ENCODE results near the gene SLC27A5. TPM values are rescaled to one million over a fixed set of nuclear protein-coding genes. Genes with fewer than 3 reads are reported as not detected.

SLC27A5 gene
- total RNA-seq, 2 donors from 2014 or later, result 6.6 to 20.7 TPM

- TF ChIP-seq POLR2A (IDR thresholded peaks at IDR 0.05) (no peak), CTCF (IDR thresholded peaks at IDR 0.05) (no peak), POLR2AphosphoS5 (IDR thresholded peaks at IDR 0.05) (no peak)
- Histone ChIP-seq H3K4me3 (no peak overlapping the region), H3K27me3 (replicated peaks; ENCODE audit: insufficient read depth) (no peaks in the 10 kb centered on the region), H3K4me1 (replicated peaks) (no peaks in the 10 kb centered on the region), H3K27ac (no peak overlapping the region), H3K9me3 (no peaks in the 10 kb centered on the region), H3K36me3 (no peaks in the 10 kb centered on the region)
- no peak for DNase-seq (ENCODE audit: low spot score)
- intact Hi-C loops (cut with DNase I), result no loop called here
- WGBS, result 88% methylated on average over 3 of the region's 3 CpGs
Observed at GRCh38 chr19:58529405-58529804, 17.6 kb upstream of the SLC27A5 start.

DNA sequence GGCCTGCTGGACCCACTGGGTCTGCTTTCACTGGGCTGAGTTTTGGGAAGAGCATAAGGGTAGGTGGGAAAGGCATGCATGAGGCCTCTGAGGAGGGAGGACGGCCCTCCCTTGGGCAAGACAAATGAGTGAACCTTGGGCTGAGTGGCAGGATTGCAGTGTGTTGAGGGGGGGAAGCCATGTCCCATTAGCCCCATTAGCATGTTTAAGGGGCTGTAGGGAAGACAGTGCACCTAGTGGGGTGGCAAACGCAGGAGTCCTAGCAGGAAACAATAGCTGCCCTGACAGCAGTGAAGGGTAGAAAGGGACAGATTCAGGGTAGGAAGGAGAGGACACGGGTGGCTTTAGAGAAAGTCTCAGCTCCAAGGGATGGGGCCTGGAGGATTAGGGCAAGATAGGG, 10.9 kb upstream of the SLC27A5 start:
- H3K27me3 ChIP-seq (replicated peaks; ENCODE audit: insufficient read depth), result no peaks in the 10 kb centered on the region
- peaks cover 10% of the 10 kb centered on the region for H3K4me1 ChIP-seq (replicated peaks)
- no peak for DNase-seq (ENCODE audit: low spot score)
- no peaks in the 10 kb centered on the region for H3K36me3 ChIP-seq
- TF ChIP-seq CTCF (IDR thresholded peaks at IDR 0.05) (no peak), POLR2AphosphoS5 (IDR thresholded peaks at IDR 0.05) (no peak), POLR2A (IDR thresholded peaks at IDR 0.05) (no peak)
- WGBS, result 99% methylated on average over 3 of the region's 3 CpGs
- H3K9me3 ChIP-seq, result no peaks in the 10 kb centered on the region
- no peak overlapping the region for H3K27ac ChIP-seq
- no peak overlapping the region for H3K4me3 ChIP-seq
- intact Hi-C loops (cut with DNase I), result no loop called here

DNA sequence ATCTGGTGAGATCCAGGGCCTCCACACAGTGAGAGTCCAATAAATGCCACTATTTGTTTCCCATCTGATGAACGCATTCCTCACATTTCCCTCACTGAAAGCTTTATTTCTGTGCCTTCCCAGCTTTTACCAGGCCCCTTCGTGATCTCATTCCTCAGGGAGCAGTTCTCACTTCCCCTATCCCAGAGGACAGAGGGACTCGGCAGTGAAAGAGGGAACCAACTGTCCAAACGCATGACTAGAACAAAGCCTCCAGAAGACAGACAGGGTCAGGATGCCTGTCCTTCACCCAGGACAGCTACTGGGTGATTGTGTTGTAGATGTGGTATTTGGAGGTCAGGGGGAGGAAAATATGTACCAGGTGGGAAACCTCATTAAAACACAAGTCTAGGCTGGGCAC, 9.9 kb upstream of the SLC27A5 start:
- Histone ChIP-seq H3K27ac (no peak overlapping the region), H3K9me3 (no peaks in the 10 kb centered on the region), H3K36me3 (peaks cover 0 to 8% of the 10 kb centered on the region in 2 donors), H3K27me3 (replicated peaks; ENCODE audit: insufficient read depth) (no peaks in the 10 kb centered on the region), H3K4me3 (no peak overlapping the region), H3K4me1 (replicated peaks) (peaks cover 10% of the 10 kb centered on the region)
- intact Hi-C loops (cut with DNase I), result no loop called here
- no peak for DNase-seq (ENCODE audit: low spot score)
- TF ChIP-seq POLR2AphosphoS5 (IDR thresholded peaks at IDR 0.05) (no peak), CTCF (IDR thresholded peaks at IDR 0.05) (no peak), POLR2A (IDR thresholded peaks at IDR 0.05) (no peak)
- 59% methylated on average over 4 of the region's 4 CpGs for WGBS

- Histone ChIP-seq H3K4me3 (peak overlapping the region; percentile 82), H3K27me3 (replicated peaks; ENCODE audit: insufficient read depth) (no peaks in the 10 kb centered on the region), H3K9me3 (no peaks in the 10 kb centered on the region), H3K4me1 (replicated peaks) (peaks cover 10% of the 10 kb centered on the region), H3K36me3 (peaks cover 0 to 15% of the 10 kb centered on the region in 2 donors), H3K27ac (peak overlapping the region; percentile 94 to 97)
- no peak for TF ChIP-seq POLR2AphosphoS5 (IDR thresholded peaks at IDR 0.05)
- no peak for TF ChIP-seq POLR2A (IDR thresholded peaks at IDR 0.05)
- intact Hi-C loops (cut with DNase I), result no loop called here
- WGBS, result 10% methylated on average over 7 of the region's 7 CpGs
- DNase-seq (ENCODE audit: low spot score), result no peak
Observed at GRCh38 chr19:58520257-58520599, 8.4 kb upstream of the SLC27A5 start.

- H3K4me3 ChIP-seq, result peak within 1 kb of the TSS; percentile 82
- H3K36me3 ChIP-seq, result peaks cover 0 to 15% of the 10 kb centered on the region in 2 donors
- H3K27ac ChIP-seq, result peak within 1 kb of the TSS; percentile 94 to 97
- WGBS, result under 1% methylated on average over 74 of the region's 87 CpGs
- peaks cover 10% of the 10 kb centered on the region for H3K4me1 ChIP-seq (replicated peaks)
- TF ChIP-seq POLR2A (IDR thresholded peaks at IDR 0.05), result peak; percentile 44
- peak; percentile 96 for TF ChIP-seq POLR2AphosphoS5 (IDR thresholded peaks at IDR 0.05)
- peak; percentile 71 to 92 (median 82) for TF ChIP-seq CTCF (IDR thresholded peaks at IDR 0.05)
- H3K27me3 ChIP-seq (replicated peaks; ENCODE audit: insufficient read depth), result no peaks in the 10 kb centered on the region
- DNase-seq (ENCODE audit: low spot score), result peak; percentile 89
- intact Hi-C loops (cut with DNase I), result loop anchor here (1.0 kb wide), 1 partner anchor 25 kb away; the partner anchor contains the start of gene TRIM28
- H3K9me3 ChIP-seq, result no peaks in the 10 kb centered on the region
Observed at GRCh38 chr19:58519355-58520256, 7.8 kb upstream of the SLC27A5 start, which contains the start of gene ZBTB45. TSS of gene ZBTB45 (minus strand) at chr19:58519810. CDS start at chr19:58517673, 2,137 bp downstream.

All from prostate gland (tissue), 2 donors.